Testis (tissue), 2 donors: ENCODE data around the gene UBL4A.

Source experiments
- CTCF ChIP-seq, 3 experiments: fragments of 450-650 bp in 2 of 3; fragments of 200-600 bp in 1 of 3; sonication (generic) in 1 of 3; IDR thresholded peaks; one replicate each; pipeline ENCODE4 v1.5.1; 2016 to 2019; ENCODE audit warnings: antibody characterized with exemption in 3 of 3, mild to moderate bottlenecking in 2 of 3, moderate library complexity in 1 of 3
- POLR2A ChIP-seq: fragments of 450-650 bp; IDR thresholded peaks from one replicate; pipeline ENCODE4 v1.6.1; 2017; ENCODE audit warnings: antibody characterized with exemption, mild to moderate bottlenecking, moderate library complexity

- TF ChIP-seq CTCF (IDR thresholded peaks at IDR 0.05) (no peak), POLR2A (no peak)
Measured at GRCh38 chrX:154469114-154469513, 17.3 kb downstream of the UBL4A start.
